ENCODE results near the gene TDRD12. TPM values are rescaled to one million over a fixed set of nuclear protein-coding genes. Genes with fewer than 3 reads are reported as not detected.
"Not testable (repeated sequence)": the region's sequence is repeated elsewhere in the genome, so short reads cannot be mapped to it uniquely, and the experiment has no call there.

The TDRD12 gene
- total and polyA plus RNA-seq, 2 donors (not counting 3 experiments of a cell fraction or from before 2014, with no cell fraction given): 0.03 to 0.09 TPM

- H3K36me3 ChIP-seq (ENCODE audit: control insufficient read depth in 2 of 2, extremely low read depth in 1 of 2, insufficient read depth in 2 of 2, low read length in 2 of 2); H3K4me3 ChIP-seq (replicated peaks in 1 of 3; ENCODE audit: insufficient read depth in 1 of 3, low read depth in 1 of 3, low read length in 3 of 3); H3K4me2 ChIP-seq (ENCODE audit: insufficient read depth, low read length); intact Hi-C loops (cut with micrococcal nuclease); H4K20me1 ChIP-seq (replicated peaks; ENCODE audit: control insufficient read depth, extremely low read depth, insufficient read depth, low read length); dilution Hi-C loops (cut with MboI; ENCODE audit: extremely low pct_ligation_motif_present, low sequenced_read_pairs); BruUV-seq (replicated peaks); H3K27ac ChIP-seq (ENCODE audit: insufficient read depth, low read depth, low read length); H3K9me3 ChIP-seq (replicated peaks; ENCODE audit: control insufficient read depth, insufficient read depth, low read length); FAIRE-seq; H3K4me1 ChIP-seq (ENCODE audit: control insufficient read depth, extremely low read depth, insufficient read depth, low read length); CTCF ChIA-PET; H3K79me2 ChIP-seq (ENCODE audit: control insufficient read depth, insufficient read depth, low read length); H3K9ac ChIP-seq (replicated peaks; ENCODE audit: extremely low read depth, insufficient read depth, low read length); H3K27me3 ChIP-seq (ENCODE audit: control insufficient read depth in 2 of 2, insufficient read depth in 2 of 2, low read length in 2 of 2); H2AFZ ChIP-seq (ENCODE audit: low read depth, low read length); DNase-seq (ENCODE audit: low read depth, low spot score); POLR2A ChIA-PET; H3K9me1 ChIP-seq (replicated peaks; ENCODE audit: control insufficient read depth, extremely low read depth, insufficient read depth, low read length): not testable (repeated sequence)
Observed at GRCh38 chr19:32787895-32788294, 68.3 kb downstream of the TDRD12 start.

DNA sequence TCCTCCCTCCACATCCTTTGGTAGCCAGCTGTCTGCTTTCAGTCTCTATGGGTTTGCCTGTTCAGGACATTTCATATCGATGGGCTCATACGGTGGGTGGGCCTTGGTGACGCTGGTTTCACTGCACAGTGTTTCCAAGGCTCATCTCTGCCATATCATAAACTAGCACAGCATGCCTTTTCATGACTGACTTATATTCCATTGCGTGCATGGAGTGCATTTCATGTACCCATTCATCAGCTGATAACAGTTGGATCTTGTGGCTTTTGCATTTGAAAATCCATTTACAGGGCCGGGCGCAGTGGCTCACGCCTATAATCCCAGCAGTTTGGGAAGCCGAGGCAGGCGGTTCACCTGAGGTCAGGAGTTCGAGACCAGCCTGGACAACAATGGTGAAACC is 69.9 kb downstream of the TDRD12 start:
- no peak overlapping the region for H3K9ac ChIP-seq (replicated peaks; ENCODE audit: extremely low read depth, insufficient read depth, low read length)
- no peak overlapping the region for H3K4me3 ChIP-seq (replicated peaks in 1 of 3; ENCODE audit: insufficient read depth in 1 of 3, low read depth in 1 of 3, low read length in 3 of 3)
- no peaks in the 10 kb centered on the region for H4K20me1 ChIP-seq (replicated peaks; ENCODE audit: control insufficient read depth, extremely low read depth, insufficient read depth, low read length)
- FAIRE-seq: no peak
- intact Hi-C loops (cut with micrococcal nuclease) (no loop called here), dilution Hi-C loops (cut with MboI; ENCODE audit: extremely low pct_ligation_motif_present, low sequenced_read_pairs) (no loop called here)
- no peak for TF ChIP-seq FOS (IDR thresholded peaks at IDR 0.05; ENCODE audit: borderline replicate concordance, insufficient read depth, low read length)
- no peak for TF ChIP-seq POLR2A (IDR thresholded peaks at IDR 0.05; ENCODE audit: low read depth, low read length)
- no peak for TF ChIP-seq GATA2 (IDR thresholded peaks at IDR 0.05; ENCODE audit: insufficient read depth, insufficient read length, low read depth, low read length)
- TF ChIP-seq MYC (IDR thresholded peaks at IDR 0.05; ENCODE audit: low read depth, low read length): no peak
- TF ChIP-seq EZH2 (IDR thresholded peaks at IDR 0.05; ENCODE audit: borderline replicate concordance, low read depth, low read length, severe bottlenecking): no peak
- TF ChIP-seq, protein P1, sequence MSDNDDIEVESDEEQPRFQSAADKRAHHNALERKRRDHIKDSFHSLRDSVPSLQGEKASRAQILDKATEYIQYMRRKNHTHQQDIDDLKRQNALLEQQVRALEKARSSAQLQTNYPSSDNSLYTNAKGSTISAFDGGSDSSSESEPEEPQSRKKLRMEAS (IDR thresholded peaks at IDR 0.05; ENCODE audit: insufficient read depth, insufficient read length): no peak
- TF ChIP-seq POLR2AphosphoS5 (IDR thresholded peaks at IDR 0.05; ENCODE audit: insufficient read depth, low read depth, low read length): no peak
- TF ChIP-seq CTCF (IDR thresholded peaks at IDR 0.05; ENCODE audit: extremely low read depth in 1 of 2, insufficient read depth in 1 of 2, low read depth in 1 of 2, low read length in 2 of 2): no peak
- no peak for TF ChIP-seq JUN (IDR thresholded peaks at IDR 0.05; ENCODE audit: borderline replicate concordance, insufficient read depth, insufficient read length, low read depth)
- CTCF ChIA-PET: no interaction called here
- H3K36me3 ChIP-seq (ENCODE audit: control insufficient read depth in 2 of 2, extremely low read depth in 1 of 2, insufficient read depth in 2 of 2, low read length in 2 of 2): no peaks in the 10 kb centered on the region
- no peaks in the 10 kb centered on the region for H3K9me1 ChIP-seq (replicated peaks; ENCODE audit: control insufficient read depth, extremely low read depth, insufficient read depth, low read length)
- no peak overlapping the region for H3K4me2 ChIP-seq (ENCODE audit: insufficient read depth, low read length)
- H3K9me3 ChIP-seq (replicated peaks; ENCODE audit: control insufficient read depth, insufficient read depth, low read length): no peaks in the 10 kb centered on the region
- H3K79me2 ChIP-seq (ENCODE audit: control insufficient read depth, insufficient read depth, low read length): no peaks in the 10 kb centered on the region
- POLR2A ChIA-PET: no interaction called here
- no peaks in the 10 kb centered on the region for H3K27me3 ChIP-seq (ENCODE audit: control insufficient read depth in 2 of 2, insufficient read depth in 2 of 2, low read length in 2 of 2)
- no peak overlapping the region for H2AFZ ChIP-seq (ENCODE audit: low read depth, low read length)
- no TSS peak for BruUV-seq (replicated peaks)
- no peak overlapping the region for H3K27ac ChIP-seq (ENCODE audit: insufficient read depth, low read depth, low read length)
- H3K4me1 ChIP-seq (ENCODE audit: control insufficient read depth, extremely low read depth, insufficient read depth, low read length): no peaks in the 10 kb centered on the region
- no peak for DNase-seq (ENCODE audit: low read depth, low spot score)
